DMS 273 treated with DMSO at 0.1 percent for 48 hours (cell line): ENCODE data around the gene CCDC28A.
A peak's percentile ranks its signal among the peaks of the same experiment; 100 is the strongest.

Experiments
- DNase-seq: peaks from one replicate; lab custom pipeline; 2025; lab: John Stamatoyannopoulos, UW

The CCDC28A gene

GRCh38 chr6:138833816-138834539, 60.4 kb downstream of the CCDC28A start:
- peak; percentile 94 for DNase-seq

GRCh38 chr6:138837246-138837645, 63.7 kb downstream of the CCDC28A start:
- DNase-seq, result no peak
